ENCODE measurements around the gene SRCAP.
"Not testable (repeated sequence)": the region's sequence is repeated elsewhere in the genome, so short reads cannot be mapped to it uniquely, and the experiment has no call there.

The SRCAP gene

DNA sequence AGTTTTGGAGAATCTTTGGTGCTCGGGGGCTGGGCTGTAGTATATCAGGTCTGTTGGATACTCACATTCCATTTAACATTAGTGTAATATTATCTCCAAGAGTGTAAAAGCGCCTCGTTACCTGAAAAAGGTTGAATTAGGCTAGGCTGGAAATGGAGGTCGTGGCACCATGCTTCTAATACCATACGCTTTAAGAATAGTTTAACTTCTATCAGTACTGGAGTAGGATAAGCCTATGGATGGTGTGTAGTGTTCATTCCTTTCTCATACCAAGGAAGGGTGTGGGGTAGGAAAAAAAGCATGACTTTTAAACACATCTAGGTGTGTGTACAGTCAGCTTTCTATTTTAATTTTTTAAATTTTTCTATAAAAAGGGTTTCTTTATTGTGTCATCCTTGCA is 2.0 kb downstream of the SRCAP start:
- DNase-seq (ENCODE audit: low read depth) = no peak
- TF ChIP-seq, protein P1, sequence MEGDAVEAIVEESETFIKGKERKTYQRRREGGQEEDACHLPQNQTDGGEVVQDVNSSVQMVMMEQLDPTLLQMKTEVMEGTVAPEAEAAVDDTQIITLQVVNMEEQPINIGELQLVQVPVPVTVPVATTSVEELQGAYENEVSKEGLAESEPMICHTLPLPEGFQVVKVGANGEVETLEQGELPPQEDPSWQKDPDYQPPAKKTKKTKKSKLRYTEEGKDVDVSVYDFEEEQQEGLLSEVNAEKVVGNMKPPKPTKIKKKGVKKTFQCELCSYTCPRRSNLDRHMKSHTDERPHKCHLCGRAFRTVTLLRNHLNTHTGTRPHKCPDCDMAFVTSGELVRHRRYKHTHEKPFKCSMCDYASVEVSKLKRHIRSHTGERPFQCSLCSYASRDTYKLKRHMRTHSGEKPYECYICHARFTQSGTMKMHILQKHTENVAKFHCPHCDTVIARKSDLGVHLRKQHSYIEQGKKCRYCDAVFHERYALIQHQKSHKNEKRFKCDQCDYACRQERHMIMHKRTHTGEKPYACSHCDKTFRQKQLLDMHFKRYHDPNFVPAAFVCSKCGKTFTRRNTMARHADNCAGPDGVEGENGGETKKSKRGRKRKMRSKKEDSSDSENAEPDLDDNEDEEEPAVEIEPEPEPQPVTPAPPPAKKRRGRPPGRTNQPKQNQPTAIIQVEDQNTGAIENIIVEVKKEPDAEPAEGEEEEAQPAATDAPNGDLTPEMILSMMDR (conservative IDR thresholded peaks at IDR 0.05; ENCODE audit: low read length) = no peak
- no peak overlapping the region for H3K4me3 ChIP-seq (ENCODE audit: low read length)

DNA sequence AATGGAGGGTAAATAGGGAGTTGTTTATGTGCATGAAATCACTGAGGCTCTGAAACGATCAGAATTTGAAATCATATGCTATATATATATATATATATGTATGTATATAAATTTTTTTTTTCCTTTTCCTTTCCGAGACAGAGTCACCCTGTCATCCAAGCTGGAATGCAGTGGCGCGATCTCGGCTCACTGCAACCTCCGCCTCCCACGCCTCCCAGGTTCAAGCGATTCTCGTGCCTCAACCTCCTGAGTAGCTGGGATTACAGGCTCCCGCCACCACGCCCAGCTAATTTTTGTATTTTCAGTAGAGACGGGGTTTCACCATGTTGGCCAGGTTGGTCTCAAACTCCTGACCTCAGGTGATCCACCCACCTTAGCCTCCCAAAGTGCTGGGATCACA is 4.1 kb downstream of the SRCAP start:
- not testable (repeated sequence) for H3K4me3 ChIP-seq (ENCODE audit: low read length); DNase-seq (ENCODE audit: low read depth)

DNA sequence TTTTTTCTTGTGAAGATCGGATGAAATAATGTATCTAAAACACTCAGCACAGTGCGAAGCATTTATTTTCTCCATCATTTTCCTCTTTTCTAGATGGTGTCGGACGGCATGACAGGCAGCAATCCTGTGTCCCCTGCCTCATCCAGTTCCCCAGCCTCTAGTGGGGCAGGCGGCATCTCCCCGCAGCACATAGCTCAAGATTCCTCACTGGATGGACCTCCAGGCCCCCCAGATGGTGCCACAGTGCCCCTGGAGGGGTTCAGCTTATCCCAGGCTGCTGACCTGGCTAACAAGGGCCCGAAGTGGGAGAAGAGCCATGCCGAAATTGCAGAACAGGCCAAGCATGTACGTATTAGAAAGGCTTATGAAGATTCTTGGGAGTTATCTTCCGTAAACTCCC is 5.0 kb downstream of the SRCAP start:
- TF ChIP-seq, protein P1 (conservative IDR thresholded peaks at IDR 0.05; ENCODE audit: low read length) = no peak

DNA sequence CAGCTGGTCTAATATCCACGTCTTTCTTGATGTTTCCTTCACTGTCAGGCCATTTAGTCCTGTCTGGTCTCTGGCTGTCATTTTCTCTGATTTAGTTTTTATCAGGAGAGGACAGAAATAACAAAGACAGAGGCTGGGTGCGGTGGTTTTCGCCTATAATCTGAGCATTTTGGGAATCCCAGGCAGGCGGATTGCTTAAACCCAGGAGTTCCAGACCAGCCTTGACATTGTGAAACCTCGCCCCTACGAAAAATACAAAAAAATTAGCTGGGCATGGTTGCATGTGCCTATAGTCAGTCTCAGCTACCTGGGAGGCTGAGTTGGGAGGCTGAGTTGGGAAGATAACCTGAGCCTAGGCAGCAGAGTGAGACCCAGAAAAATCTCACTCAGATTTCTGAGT is 7.1 kb downstream of the SRCAP start:
- TF ChIP-seq, protein P1 (conservative IDR thresholded peaks at IDR 0.05; ENCODE audit: low read length) = no peak
- H3K4me3 ChIP-seq (ENCODE audit: low read length) = no peak overlapping the region
- no peak for DNase-seq (ENCODE audit: low read depth)

More for the DNA sequence above, 5.0 kb downstream of the SRCAP start:
- no peak for DNase-seq (ENCODE audit: low read depth)
- H3K4me3 ChIP-seq (ENCODE audit: low read length) = no peak overlapping the region

DNA sequence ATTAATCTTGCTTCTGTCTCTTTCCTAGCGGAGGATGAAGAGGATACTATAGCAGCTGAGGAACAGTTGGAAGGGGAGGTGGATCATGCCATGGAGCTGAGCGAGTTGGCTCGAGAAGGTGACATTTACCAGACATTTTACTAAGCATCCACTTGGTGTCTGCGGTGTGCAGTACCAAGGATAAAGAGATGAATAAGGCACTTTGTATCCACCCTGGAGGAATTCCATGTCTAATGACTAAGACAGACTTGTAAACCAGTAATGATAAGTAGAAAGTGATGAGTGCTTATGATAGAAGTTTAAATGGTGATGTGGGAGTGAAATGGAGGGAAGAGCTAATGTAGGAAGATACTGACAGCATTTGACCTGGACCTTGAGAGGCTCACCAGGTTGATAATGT is 12.0 kb downstream of the SRCAP start:
- no peak for DNase-seq (ENCODE audit: low read depth)
- H3K4me3 ChIP-seq (ENCODE audit: low read length) = no peak overlapping the region
- TF ChIP-seq, protein P1 (conservative IDR thresholded peaks at IDR 0.05; ENCODE audit: low read length) = no peak

DNA sequence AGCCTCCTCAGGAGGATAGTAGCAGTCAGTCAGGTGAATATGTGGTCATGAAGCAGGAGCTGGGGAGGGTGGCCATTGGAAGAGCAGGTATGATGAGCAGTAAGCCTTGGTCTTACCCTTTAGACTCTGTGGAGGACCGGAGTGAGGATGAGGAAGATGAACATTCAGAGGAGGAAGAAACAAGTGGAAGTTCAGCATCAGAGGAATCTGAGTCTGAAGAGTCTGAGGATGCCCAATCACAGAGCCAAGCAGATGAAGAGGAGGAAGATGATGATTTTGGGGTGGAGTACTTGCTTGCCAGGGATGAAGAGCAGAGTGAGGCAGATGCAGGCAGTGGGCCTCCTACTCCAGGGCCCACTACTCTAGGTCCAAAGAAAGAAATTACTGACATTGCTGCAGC is 12.7 kb downstream of the SRCAP start:
- DNase-seq (ENCODE audit: low read depth) = no peak
- TF ChIP-seq, protein P1 (conservative IDR thresholded peaks at IDR 0.05; ENCODE audit: low read length) = no peak
- H3K4me3 ChIP-seq (ENCODE audit: low read length) = no peak overlapping the region

DNA sequence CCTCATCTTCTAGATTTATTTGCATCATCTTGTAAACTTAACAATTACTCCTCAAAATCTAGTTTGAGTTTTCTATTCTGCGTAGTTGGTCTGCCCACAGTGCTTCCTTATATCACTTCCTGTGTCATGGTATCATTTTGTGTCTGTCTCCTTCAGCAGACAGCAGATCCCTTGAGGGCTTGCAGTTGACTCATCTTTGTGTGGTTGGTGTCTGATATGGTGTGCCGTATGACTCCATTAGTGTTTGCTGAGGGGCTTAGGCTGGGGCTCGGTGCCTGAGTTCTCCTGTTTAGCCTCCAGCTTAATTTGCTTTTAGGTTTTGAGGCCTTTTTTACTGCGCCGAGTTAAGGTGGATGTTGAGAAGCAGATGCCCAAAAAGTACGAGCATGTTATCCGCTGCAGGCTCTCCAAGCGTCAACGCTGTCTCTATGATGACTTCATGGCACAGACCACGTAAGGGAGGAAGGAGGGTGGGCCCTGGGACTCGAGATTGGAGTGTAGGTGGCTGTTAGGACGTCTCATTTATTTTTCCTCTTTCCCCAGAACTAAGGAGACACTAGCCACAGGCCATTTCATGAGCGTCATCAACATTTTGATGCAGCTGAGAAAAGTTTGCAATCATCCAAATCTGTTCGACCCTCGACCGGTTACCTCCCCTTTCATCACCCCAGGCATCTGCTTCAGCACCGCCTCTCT is 16.9 kb downstream of the SRCAP start:
- TF ChIP-seq, protein P1 (conservative IDR thresholded peaks at IDR 0.05; ENCODE audit: low read length) = no peak
- DNase-seq (ENCODE audit: low read depth) = peak; percentile 9
- H3K4me3 ChIP-seq (ENCODE audit: low read length) = no peak overlapping the region

All from AG10803 (cell line).